GM18519 (cell line): ENCODE results near the gene HOXA2.

Experiments used
- ATAC-seq: cut with Tn5 transposase; IDR thresholded peaks from one replicate; pipeline ENCODE4 v1.9.1; 2021; ENCODE audit warnings: mild to moderate bottlenecking, moderate library complexity; ENCODE audit not compliant: unreplicated experiment, low FRiP score

Gene HOXA2

DNA sequence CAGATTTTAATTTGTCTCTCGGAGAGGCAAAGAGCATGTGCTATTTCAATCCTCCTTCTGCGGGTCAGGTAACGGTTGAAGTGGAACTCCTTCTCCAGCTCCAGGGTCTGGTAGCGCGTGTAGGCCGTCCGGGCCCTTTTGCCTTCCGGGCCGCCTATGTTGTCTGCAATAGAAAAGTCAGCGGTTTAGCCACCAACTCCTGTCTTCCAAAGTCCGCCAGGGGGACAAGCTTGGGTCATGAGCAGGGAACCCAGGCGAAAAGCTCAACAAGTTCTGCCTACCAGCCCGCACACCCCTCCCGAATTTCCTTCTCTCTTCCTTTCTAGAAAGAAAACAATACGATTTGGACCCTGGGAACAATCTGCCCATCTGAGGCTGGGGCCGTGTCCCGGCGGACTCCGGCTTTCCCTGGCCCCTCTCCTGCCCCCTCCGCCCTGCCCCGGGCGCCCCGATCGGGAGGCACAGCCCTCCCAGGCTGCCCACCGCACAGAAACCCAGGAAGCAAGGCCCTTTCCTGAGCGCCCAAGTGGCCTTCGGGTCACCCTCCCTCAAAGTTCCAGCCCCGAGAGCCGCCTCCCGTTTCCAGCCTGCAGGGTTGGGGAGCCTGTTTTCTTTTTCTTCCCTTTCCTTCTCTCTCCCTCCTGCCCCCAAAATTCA lies 39.6 kb upstream of the HOXA2 start:
- ATAC-seq: no peak

DNA sequence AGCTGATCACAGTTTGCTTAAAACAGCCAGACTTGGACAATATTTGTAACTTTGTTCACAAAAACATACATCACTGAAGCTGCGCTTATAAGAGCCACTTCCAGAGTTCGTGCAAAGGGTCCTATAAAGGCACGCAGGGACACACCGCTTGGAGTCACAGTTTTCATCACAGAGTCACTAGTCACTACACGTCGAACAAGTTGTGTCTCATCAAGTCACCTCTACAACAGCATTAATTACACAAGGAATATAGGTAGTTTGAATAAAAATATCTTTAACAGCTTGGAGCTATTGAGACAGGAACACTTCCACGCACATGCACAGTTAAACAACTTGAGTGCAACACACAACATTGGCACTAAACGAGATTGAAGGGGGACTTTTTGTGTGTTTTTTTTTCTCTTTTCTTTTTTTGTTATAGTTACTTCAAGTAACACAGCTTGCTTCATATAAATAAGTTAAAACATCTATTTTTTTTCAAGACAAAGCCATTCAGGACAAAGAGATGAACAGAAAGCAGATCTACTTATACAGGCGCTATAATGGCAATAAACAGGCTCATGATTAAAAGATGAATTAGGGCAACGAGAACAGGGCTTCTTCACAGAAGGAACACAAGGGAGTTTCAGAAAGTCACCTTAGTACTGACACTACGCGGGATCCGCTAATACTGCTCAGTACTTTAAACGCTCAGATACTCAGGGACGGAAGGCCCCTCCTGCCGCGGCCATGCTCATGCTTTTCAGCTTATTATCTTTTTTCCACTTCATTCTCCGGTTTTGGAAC lies 38.8 kb upstream of the HOXA2 start:
- ATAC-seq: no peak

DNA sequence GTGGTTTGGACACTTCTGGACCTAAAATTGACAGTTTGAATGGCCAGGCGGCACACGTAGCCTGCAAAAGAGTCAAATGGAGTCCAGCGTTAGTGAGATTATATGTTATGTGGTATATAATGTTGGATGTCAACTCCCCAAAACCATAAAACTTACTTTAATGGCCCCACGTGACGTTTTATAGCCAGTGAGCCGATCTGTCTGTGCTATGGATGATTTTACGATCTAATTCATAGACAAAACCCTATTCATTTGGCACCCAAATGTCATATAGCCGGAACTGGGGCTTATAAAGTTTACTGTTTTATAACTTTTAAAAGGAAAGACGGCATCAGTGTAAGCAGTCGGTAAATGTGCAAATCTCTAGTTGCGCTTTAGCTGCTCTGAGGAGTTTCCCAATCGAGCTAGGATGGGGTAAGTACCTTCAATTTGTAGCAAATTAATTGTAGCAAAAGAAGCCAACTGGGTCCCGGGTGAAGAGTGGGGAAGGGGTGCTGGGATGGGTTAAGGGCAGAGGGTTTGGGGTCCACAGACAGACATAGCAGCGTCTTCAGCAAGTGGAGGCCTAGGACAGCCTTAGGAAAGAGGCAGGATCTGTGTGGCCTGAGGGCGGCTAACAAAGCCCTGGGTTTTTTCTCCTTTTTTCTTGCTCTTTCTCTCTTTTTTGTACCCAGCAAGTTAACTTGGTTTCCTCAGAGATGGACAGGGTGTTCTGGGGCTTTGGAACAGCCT lies 37.8 kb upstream of the HOXA2 start:
- ATAC-seq: no peak

DNA sequence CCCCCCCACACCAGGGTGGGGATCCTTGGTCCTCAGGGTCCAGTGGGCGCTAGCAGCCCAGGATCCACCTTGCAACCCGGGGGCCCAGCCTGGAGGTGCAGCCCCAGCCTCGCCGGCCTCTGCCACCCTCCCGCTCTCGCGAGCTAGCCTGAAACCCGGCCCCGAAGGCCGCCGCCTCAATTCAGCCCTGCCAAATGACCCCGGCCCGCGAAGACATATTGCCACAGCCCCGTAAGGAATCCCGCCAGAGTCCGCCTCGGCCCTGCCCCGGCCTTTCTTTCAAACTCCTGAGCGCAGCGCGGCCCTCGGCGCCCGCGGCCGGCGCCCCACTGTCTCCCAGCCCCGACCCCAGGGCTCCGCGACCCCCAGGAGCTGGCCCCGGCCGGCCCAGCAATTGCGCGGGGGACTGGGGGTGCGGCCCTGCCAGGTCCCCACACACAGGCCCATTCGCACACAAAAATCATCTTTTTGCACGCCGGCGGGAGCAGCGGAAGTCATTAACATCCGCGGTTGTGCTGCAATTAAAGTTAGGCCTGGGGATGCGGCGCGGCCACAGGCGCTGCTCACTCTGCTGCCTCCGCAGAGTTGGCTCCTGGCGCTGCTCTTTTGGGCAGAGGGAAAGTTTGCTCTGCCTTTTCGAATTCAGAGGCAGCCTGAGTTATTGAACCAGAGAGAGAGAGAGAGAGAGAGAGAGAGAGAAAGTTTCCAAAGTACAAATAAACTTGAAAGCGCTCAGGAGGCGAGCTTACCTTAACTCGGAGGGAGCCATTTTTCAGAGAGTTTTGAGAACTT lies 37.0 kb upstream of the HOXA2 start:
- no peak for ATAC-seq

DNA sequence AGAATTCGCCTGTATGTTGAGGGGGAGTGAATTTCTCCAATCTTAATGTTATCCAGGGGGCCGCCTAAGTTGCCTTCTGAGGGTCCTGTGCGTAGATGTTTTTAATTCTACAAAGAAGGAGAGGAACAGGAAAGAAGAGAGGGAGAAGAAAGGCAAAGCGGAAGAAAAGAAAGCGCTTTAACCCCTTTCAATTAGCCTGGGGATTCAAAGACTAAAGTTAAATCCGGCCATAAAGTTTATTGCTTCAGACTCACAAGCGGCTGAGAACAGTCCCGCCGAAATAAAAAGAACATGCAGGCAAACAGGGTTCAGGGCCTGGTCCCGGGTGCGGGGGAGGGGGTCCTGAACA lies 36.5 kb upstream of the HOXA2 start:
- ATAC-seq: no peak

DNA sequence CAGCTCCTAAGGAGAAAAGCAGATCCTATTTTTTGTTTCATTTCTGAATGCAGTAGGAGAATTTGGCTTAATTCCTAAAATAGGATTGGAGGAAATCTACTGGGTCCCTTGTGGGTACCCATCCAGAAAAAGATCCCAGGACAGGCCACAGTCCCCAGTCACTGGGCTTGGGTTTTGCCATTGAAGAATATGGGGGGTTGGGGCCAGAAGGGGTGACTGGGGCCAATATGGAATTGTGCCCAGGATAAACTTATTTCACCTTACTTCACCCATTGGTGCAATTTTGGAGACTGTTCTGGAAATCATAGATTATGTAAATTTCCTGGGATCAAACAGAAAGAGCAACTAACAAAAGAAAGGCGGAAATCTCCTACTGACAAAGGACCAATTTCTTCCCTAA lies 36.0 kb upstream of the HOXA2 start:
- no peak for ATAC-seq

DNA sequence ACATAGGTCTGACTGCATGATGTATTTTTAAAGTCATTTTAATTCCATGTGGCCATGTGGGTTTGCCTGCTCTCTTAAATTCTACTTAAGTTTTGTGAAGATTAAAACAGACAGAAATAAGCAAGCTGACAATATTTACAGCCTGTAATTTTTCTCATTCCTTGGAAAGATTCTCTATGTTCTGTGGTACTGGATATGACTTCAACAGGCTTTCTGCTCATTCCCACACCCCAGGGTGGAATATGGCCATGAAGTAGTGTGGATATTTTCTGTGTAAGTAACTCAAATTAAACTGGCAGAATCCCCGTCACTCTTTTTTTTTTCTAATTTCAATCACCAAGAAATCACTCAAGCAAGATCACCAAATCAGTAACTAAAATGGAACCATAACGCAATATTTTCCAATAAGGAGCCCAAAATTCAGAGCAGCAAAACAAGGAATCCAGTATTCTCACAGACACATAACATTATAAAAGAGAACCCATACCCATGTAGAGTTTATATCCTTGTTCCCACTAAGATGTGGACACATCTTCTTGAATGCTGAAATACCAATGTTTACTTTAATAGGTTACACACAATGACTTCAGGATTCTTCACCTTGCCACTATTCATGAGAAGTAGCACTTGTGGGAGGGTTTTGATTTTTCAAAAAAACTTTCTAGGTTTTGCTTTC lies 35.3 kb upstream of the HOXA2 start:
- no peak for ATAC-seq

DNA sequence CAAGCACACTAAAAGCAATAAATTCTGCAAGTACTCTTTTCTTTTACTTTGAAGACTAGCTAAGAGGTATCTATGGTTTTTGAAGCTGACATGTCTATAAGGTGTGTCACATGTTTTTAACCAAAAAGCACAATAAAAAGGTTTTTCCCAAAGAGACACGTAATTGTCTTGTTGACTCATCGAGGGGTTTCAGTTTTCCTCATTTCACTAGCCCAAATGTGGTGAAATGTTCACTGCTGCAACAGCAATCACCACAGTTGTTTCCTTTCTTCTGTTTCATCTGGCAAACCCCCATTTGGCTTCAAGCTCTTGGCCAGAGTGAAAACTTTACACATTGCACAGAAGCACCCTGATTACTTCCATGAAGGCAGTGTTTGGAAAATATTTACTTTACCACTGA lies 31.9 kb upstream of the HOXA2 start:
- ATAC-seq: no peak

DNA sequence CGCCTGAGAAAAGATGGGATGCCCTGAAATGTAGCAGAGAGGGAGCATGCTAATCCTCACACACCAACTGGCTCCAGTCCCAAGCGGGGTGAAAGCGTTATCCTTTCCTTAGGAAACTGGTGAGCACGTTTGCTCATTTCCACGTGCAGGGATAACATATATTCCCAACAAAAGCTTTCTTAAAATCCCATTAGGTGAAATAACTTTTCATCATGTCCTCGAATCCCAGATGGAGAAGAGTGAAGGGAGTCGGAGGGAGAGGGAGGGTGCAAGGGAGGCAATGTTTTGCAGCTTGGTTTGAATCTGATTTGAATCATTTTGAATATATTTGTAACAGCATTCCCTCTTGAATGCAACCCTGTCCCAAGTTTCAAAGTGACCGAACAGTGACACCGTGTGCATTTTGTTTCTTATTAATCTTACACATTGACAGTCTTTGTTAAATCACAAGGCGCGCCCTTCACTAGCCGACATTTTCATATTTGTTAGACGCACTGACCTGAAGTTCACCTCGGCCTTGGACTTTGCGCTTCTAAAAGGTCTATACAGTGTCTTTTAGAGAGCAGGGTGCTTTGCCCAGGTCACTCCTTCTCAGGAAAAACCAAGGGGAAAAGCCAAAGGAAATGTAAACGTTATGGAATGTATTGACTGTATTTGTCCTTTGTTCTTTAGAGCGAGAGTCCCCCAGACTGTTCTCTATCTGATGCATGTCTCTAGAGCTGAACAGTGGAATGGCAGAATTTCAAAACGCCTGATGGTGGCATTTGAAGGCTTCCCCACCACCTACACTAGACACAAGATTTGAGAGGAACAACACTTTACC lies 31.1 kb upstream of the HOXA2 start:
- no peak for ATAC-seq

DNA sequence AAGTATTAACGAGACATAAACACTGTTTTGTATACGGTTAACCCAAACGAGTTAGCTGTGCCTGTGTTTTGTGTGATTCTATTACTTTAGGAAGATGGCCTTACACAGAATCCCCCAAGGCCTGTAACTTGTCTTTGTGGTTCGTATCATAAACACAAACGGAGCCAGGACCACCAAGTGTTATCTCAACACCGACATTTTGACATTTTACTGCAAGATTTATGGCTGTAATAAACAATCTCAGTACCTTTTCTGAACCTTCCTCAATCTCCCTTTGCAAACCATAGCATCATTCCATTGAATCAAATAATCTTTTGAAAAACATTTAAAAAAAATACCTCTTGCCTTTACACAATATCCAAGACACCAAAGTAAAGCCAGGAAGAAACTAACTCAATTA lies 30.5 kb upstream of the HOXA2 start:
- no peak for ATAC-seq

DNA sequence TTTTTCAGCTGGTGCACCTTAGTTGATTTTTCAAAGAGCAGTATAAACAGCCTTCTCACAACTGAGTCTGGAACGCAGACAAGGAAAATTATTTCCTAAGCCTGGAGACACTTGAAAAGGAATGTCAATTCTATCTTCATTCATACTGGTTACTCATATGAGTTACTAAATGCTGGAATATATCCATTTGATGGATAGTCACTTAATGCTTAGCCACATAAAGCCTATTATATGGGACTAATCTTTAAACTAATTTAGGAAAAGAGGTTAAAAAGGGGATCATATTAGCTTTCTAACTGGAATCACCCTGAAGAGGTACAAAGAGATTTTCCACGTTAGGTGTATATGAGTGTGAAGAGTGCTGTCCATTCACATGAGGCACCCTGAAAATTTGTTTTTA lies 29.7 kb upstream of the HOXA2 start:
- no peak for ATAC-seq

DNA sequence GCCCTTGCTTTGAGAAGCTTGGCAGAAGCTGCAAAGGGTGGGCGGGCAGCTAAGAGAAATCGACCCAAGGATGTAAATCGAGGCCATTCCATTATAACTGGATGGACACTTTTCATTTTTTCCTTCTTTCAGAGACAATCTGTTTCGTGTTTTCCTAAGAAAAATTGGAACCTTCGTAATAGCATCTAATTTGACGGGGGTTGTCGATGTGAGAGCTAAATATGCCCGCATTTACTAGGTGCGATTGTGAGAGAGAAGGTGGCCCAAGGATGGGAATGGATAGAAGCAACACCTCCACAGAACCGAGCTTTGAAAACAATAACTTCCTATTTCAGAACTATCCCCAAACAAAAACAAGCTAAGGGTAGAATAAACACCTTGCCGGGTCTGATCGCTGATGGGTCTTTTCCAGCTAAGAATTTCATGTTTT lies 28.9 kb upstream of the HOXA2 start:
- ATAC-seq: no peak

DNA sequence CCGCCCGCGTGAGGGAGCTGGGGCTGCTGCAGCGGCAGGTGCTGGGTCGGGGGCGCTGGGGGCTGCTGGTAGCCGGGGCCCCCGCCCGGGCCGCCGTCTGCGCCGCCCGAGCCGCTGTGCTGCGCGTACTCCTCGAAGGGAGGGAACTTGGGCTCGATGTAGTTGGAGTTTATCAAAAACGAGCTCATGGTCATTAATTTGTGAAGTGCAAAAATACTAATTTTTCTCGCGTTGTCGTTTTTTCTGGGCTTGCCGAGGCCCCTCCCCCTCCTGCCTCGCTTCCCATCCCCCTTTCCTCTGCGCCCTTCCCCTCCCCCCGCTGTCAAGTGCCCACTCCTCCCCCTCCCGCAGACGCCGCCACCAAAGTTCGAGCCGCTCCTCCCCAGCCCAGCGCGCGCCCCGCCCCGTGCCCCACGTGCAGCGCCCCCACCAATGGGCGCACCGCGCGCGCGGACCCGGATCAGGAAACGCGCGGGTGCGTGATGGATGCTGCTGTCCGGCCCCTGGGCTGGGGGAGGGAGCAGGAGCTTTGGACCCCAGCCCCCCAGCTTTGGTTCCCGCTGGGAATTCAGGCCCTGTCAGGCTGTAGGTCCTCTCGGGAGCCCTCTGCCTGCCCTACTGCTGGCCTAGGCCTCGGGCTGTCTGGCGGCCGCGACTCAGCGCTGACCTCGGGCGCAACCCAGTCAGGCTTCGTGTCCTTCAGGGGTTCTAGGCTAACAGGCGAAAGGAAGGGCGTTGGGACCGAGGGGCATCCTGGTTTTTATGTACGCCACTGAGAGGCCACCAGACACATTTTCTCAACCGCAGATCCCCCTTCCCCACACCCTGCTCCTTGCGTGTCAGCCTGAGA lies 28.3 kb upstream of the HOXA2 start, which contains the start of gene HOXA4:
Gene HOXA4, minus strand, starts transcription at position 218 of the 850 bp plus-strand sequence. Its CDS starts 24 bp downstream, at position 194.
- no peak for ATAC-seq

DNA sequence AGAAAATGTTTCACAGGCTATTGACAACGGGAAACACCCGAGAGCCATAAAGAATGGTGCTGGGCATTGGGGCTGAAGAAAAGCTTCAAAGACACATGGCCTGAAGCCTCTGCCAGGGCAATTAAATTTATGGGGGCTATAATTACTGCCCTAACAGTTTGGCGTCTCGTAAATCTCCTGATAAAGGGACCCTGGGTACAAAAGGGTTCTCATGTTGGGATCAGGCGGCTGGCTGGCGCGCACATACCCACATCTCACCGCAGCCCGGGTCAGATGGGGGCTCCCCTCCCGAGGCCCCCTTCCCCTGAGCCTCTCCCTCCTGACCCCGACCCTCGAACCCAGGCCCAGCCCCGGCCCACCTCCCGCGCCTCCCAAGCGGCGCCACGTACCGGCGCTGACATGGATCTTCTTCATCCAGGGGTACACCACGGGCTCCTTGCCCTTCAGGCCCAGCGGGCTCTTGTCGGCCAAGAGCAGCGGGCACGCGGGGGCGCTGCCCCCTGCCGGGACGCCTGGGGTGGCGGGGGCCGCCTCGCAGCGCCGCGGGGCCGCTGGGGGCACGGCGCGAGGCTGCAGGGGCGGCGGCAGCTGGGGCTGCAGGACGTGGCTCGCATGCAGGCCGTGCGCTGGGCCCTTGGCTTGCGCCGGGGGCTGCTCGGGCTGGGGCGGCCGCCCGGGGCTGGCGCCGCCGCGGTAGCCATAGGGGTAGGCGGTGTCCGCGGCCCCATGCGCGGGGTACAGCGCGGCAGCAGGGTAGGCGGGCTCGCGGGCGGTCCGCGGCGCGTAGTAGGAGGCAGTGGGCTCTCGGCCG lies 27.5 kb upstream of the HOXA2 start:
- no peak for ATAC-seq

DNA sequence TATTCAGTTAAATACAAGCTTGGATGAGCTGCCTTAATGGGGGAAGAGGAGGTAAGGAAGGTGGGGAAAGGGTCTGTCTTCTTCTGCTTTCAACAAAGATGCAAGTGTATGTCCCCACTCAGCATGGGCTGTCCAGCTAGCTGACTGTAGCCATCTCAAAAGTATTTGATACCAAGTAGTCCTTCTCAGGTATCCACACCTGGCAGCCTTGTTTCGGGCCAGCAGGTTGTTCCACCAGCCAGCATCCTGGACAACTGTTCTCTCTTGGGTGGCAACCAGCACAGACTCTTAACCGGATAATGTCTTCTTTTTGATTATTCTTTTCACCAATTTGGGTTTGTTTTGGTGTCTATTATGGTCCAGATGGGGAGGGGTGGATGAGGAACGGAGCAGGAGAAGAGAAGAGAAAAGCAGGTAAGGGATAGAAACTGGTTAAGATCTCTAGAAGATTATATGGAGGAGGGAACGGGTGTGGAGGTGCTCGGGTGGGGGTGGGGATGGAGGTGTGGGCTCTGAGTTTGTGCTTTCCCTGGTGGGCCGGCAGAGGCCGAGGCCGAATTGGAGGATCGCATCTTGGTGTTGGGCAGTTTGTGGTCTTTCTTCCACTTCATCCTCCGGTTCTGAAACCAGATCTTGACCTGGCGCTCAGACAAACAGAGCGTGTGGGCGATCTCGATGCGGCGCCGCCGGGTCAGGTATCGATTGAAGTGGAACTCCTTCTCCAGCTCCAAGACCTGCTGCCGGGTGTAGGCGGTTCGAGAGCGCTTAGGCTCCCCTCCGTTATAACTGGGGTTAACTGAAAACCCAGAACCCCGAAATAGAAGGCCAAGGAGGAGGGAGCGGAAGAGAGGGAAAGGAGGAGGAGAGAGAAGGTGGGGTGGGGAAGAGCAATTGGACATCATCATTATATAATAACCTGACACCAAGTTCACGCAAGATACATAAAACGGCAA lies 26.6 kb upstream of the HOXA2 start:
- no peak for ATAC-seq

DNA sequence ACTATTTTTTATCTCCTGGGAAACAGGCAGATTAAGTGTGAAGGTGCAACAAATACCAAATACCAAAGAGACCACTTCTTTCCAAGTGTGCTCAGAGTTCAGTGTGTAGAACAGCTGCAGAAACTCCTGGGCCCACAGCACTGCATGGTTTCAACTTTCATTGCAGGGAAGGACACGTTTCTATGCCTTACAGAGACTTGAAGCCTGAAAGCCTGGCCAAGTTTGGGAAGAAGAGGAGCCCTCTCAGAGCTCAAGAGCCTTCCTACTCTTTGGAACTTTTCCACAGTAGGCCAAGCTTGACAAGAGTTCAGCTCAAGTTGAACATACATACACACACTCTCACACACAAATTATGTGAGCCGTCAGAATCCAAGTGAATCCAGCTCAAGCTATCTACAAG lies 25.6 kb upstream of the HOXA2 start:
- no peak for ATAC-seq
